GM21786 (cell line): ENCODE measurements around the gene PHF21B.
"Not testable (repeated sequence)": the region's sequence is repeated elsewhere in the genome, so short reads cannot be mapped to it uniquely, and the experiment has no call there.

Experiments
- ATAC-seq: cut with Tn5 transposase; IDR thresholded peaks from one replicate; pipeline ENCODE4 v1.9.1; 2021; ENCODE audit not compliant: unreplicated experiment

Gene PHF21B

GRCh38 chr22:44919691-44920090 is 90.1 kb downstream of the PHF21B start:
- no peak for ATAC-seq

DNA sequence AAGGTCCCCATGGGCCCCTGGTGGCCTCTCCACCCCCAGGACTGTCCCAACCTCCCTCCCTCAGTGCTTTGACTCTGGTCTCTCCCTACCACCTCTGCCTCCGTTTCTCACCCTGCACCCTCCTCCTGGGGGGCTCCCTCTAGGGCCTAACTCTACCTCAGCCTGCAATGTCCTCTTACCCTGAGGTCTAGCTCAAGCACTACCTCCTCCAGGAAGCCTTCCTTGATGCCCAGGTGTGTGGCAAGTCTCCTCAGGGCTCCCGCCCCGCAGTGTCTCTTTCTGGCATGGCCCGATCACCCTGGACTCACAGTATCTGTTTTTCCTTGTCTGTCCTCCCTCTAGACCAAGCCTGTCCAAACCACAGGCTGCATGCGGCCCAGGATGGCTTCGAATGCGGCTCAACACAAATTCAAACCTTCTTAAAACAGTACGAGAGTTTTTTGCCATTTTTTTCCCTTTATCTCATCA is 90.8 kb downstream of the PHF21B start:
- no peak for ATAC-seq

GRCh38 chr22:44918166-44918924 is 91.5 kb downstream of the PHF21B start:
- no peak for ATAC-seq

- no peak for ATAC-seq
Observed at GRCh38 chr22:44917372-44918165, 92.2 kb downstream of the PHF21B start.

- no peak for ATAC-seq
Observed at GRCh38 chr22:44916281-44917231, 93.2 kb downstream of the PHF21B start.

- no peak for ATAC-seq
Observed at GRCh38 chr22:44915441-44915840, 94.4 kb downstream of the PHF21B start.

- no peak for ATAC-seq
Observed at GRCh38 chr22:44914026-44914721, 95.6 kb downstream of the PHF21B start.

DNA sequence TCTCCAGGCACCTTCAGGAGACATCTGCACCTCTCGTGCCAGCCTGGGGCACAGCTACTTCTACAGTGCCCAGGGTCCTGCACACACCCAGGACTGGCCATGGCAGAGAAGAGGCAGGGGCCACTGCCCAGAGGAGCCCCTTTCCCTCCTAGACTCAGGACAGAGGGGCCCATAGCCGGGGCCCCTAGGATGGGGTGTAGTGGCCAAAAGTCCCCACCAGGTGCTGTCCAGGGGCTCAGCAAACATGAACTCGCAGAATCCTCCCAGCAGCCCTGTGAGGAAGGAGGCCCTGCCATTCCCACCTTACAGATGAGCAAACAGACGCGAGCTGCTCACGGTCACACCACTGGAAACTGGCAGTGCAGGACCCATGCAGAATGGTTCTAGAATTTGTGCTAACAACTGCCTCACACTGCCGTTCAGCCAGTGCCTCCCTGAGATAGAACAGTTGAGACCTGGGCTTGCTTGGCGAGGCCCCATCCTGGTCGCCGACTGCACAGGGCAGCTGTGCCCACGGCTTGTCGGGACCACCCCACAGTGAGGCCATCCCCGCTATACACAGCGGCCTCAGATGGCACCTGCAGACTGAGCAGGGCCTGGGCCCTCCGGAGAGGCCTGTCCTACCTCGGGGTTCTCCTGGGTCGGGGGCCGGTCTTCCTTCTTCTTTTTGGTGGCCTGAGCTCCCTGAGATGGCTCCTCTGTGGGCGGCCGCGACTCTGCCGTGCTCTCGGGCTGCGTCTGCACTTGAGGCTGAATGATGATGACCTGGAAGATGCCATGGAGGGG is 96.4 kb downstream of the PHF21B start:
- no peak for ATAC-seq

- ATAC-seq: no peak
Observed at GRCh38 chr22:44909241-44909640, 100.6 kb downstream of the PHF21B start.

- no peak for ATAC-seq
Observed at GRCh38 chr22:44907765-44908737, 101.8 kb downstream of the PHF21B start.

- ATAC-seq: no peak
Observed at GRCh38 chr22:44906999-44907644, 102.7 kb downstream of the PHF21B start.

DNA sequence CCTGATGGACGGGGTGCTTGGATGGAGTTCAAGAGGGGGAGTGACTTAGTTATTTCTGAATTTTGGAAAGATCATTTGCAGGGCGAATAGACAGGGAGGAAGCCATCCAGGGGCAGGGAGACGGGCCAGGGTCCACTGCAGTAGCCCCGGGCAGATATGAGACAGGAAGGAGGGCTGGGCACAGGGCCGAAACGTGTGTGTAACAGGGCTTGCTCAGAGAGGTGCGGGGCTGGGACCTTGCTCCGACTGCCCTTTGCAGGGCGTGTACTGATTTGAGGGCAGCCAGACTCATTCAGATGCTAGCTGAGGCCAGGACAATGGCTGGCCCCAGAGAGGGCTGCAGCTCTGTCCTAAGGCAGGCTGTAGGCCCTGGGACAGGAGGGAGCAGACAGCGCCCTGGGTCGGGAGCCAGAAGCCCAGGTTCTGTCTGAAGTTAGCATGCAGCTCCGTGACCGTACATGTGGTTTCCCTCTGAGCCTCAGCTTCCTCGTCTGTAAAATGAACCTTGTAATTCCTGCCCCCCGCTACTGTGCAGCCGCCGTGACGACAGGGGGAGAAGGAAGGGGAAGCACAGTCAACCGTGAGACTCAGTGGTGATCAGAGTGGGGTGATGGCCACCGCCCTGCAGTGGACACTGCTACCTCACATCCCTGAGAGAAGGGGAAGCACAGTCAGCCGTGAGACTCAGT is 103.4 kb downstream of the PHF21B start:
- ATAC-seq: no peak

DNA sequence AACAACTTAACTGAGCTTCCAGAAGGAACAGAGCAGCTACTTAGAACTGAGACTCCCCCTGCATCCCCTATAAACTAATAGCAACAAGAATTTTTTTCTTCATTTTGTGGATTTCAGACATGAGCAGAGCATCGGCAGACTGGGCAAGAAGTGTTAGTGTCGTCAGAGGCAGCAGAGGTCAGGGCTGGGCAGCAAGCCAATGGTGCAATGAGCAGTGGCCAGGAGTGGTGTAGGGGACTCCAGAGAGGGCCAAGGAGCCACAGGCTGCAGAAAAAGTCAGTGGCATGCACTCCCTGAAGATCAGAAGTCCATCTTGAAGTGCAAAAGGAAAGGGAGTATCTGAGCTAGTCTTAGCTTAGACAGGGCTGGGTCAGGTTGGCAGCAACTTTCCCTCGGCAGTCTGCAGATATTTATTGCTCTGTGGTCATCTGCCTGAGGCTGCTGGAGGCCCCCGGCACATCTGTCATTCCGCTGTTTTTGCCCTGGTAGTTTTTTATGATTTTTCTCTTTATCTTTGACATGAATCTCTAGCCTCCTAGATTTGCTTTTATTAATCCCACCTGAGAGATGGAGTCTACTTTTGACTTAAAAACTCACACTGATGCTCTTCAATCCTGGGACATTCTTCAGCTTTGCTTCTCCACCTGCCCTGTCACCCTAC is 105.2 kb downstream of the PHF21B start:
- not testable (repeated sequence) for ATAC-seq

- ATAC-seq: not testable (repeated sequence)
Observed at GRCh38 chr22:44903164-44903563, 106.6 kb downstream of the PHF21B start.

GRCh38 chr22:44901301-44901700 is 108.5 kb downstream of the PHF21B start:
- ATAC-seq: no peak

GRCh38 chr22:44898236-44898635 is 111.6 kb downstream of the PHF21B start:
- ATAC-seq: no peak
